SH-SY5Y (cell line): ENCODE measurements around the gene TMPRSS11D.

Experiments used
- GATA2 ChIP-seq: IDR thresholded peaks from 2 replicates; pipeline ENCODE4 v1.6.1; 2011; ENCODE audit warnings: mild to moderate bottlenecking, low read depth, low read length
- GATA3 ChIP-seq: IDR thresholded peaks from 2 replicates; pipeline ENCODE4 v1.6.1; 2011; ENCODE audit warnings: low read depth, mild to moderate bottlenecking, low read length, moderate library complexity

TMPRSS11D gene, protein sequence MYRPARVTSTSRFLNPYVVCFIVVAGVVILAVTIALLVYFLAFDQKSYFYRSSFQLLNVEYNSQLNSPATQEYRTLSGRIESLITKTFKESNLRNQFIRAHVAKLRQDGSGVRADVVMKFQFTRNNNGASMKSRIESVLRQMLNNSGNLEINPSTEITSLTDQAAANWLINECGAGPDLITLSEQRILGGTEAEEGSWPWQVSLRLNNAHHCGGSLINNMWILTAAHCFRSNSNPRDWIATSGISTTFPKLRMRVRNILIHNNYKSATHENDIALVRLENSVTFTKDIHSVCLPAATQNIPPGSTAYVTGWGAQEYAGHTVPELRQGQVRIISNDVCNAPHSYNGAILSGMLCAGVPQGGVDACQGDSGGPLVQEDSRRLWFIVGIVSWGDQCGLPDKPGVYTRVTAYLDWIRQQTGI

DNA sequence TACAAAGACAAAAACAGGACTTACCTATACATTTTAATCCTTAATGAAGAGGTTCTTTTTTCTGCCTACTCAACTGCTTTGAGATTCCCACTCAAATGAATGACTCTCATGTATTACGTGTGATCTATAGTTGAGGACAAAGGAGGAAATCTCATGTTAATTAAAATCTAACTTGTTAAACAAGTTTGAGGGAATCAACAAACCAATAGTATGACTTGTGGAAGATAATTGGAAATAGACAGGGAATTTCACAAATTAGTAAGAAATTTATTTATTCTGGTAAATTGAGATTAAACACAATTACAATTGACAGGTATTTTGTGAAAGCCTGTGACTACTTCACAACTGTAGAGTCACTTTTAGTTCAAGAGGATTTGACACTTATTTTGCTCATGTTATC is at the start of gene TMPRSS11D:
Gene TMPRSS11D, minus strand, starts transcription at position 101 of the 400 bp plus-strand sequence. Its CDS starts 69 bp downstream, at position 32.
- TF ChIP-seq GATA3 = no peak

DNA sequence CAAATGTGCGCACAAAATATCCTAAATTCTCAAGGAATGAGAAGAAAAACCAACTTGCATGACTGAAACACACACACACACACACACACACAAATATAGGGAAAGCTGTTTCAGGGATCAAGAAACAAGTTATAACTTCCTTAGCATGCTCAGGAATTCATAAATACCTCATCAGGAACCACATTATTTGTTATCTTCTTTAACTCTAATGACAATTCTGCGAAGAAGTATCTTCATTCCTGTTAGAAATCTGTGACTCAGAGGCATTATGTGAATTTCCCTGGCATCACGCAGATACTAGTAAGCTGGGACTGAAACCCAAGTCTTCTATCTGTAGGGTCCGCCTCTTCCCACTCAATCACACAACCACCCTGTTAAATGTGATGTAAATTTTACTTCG is 49.2 kb upstream of the TMPRSS11D start:
- TF ChIP-seq GATA3 (no peak), GATA2 (no peak)

DNA sequence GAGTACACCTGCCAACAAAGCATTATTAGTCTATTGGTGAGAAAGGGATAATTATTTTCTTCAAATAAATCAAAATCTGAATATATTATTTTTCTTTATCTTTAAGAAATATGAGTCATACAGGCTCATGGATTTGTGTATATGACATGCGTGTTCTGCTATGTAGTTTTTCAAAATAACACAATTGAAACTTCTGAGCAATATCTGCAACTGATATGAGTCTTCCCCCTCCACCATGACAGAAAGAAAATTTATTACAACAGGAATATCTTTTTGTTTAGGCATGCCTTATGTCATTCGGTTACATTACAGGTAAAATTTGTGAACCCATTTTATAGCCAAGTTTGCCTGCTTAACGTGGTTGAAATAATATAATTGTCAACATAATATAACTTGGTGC is 47.5 kb upstream of the TMPRSS11D start:
- no peak for TF ChIP-seq GATA2
- no peak for TF ChIP-seq GATA3

DNA sequence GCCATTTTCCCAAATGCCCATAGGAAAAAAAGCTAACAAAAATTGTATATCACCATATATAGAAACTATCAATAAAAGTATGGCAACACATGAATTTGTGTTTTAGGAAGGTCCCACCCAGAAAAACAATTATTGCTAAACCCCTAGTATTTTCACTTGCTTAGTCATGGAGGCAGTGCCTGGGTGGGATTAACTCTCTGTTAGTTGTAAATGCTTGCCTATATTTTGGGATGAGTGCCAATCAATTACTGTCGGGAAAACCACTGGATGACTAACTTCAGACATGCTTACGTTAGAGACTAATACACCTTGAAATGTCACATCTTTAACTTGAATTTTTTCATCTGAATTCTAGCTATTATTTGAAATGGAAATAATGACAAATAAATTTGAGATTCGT is 45.6 kb upstream of the TMPRSS11D start:
- TF ChIP-seq GATA2 (no peak), GATA3 (no peak)

DNA sequence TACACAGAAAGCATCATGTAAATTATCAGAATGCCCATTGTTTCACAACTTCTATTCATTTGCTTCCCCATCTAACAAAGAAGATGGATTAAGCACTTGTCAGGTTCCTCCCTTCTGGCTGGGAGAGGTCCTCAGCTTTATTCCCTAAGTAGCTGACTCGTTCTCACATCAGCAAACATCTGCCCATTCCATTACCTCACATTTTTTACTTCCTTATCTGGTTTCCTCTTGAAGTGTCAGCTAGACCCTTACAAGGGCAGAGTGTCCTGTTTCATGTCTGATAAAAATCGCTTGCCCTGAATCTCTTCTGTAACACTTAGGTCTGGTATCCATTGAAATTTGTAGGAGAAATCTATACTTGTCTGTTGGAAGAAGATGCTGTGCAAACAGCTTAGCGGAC is 44.7 kb upstream of the TMPRSS11D start:
- TF ChIP-seq GATA3 (no peak), GATA2 (no peak)

DNA sequence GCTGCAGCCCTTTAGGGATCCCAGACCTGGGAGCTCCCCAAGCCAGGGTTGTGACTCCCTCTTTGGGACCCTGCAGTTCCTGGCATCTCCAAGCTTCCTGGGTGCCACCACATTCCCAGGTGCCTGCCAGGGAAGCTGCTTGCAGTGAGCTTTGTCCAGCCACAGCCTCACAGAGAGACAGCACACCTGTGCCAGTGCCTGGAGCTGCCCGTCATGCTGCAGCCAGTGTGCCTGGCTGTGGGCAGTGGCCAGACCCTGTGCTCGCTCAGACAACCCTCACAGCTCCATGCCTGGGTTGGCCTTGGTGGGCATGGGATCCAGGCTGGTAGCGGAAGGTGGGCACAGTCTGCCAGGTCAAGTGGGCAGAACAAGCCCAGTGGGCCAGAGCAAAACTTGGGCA is 43.4 kb upstream of the TMPRSS11D start:
- TF ChIP-seq GATA3 (no peak), GATA2 (no peak)

DNA sequence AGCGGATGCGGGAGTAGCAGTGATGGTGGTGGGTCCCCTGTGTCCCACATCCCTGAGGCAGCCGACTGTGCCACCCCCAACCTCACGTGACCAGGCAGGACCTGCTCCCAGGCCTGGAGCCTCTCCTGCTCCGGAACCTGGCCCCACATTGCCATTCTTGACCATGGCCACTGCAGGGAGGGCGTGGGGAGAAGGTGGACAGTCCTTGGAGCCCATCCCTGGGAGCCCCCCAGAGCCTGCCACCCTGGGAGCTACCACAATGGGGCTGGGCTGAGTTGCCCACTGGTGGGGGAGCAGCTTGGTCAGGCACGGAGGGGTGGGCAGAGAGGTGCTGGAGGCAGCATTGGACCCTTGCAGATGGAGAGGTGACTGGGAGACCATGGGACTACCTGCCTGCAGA is 42.7 kb upstream of the TMPRSS11D start:
- TF ChIP-seq GATA2 = no peak
- no peak for TF ChIP-seq GATA3

DNA sequence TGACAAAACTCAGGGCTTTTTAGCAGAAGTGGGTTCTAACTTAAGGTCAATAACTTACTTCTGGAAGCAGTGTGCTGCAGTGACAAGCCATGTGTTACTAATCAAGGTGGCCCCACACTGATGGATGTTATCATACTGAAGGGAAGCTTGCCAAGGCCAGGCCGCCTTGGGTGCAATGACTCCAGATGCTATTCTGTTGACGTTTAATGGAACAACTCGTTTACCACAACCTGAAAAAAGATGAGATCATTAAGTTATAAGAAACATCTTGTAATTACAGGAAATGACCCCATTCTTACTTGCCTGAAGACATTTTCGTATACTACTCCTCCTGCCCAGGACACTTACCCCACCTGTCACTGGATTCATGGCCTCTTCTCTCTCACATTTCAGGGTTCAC is 38.9 kb upstream of the TMPRSS11D start:
- TF ChIP-seq GATA3 (no peak), GATA2 (no peak)

DNA sequence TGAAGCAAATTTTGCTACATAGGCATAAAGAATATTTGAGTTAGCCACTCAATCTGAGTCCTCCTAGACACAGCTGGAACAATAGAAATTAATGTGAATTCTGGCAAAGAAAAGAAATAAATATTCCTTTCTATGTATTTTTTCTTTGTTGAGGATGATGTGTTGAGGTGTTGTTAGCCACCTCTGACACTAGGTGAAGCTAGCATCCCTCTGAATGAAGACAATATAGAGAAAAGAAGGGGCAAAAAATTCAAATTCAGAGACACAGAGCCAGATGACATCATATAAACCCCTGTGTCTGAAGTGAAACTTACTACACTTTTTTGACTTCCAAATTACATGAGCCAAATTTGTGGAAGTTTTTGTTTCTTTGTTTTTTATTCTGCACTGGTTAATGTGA is 34.6 kb upstream of the TMPRSS11D start:
- TF ChIP-seq GATA3 (no peak), GATA2 (no peak)

DNA sequence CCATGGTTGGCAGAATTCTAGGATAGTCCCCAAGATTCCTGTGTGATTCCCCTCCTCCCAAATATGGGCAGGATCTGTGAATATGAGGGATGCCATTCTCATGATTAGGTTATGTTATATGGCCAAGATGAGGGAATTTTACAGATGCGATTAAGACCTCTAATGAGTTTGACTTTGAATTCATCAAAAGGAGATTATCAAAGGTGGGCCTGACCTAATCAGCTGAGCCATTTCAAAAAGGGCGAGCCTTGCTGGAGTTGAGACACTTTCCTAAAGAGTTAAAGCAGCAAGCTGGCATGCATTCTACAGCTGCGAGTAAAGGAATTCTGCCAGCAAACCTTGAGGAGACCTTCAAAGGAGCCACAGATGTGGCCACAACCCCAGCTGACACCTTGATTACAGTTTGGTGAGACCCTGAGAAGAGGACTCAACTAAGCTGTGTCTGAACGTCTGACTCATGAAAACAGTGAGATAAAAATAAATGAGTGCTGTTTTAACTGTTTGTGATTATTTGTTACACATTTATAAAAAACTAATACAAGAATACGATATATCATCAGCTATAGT is 31.7 kb upstream of the TMPRSS11D start:
- no peak for TF ChIP-seq GATA2

DNA sequence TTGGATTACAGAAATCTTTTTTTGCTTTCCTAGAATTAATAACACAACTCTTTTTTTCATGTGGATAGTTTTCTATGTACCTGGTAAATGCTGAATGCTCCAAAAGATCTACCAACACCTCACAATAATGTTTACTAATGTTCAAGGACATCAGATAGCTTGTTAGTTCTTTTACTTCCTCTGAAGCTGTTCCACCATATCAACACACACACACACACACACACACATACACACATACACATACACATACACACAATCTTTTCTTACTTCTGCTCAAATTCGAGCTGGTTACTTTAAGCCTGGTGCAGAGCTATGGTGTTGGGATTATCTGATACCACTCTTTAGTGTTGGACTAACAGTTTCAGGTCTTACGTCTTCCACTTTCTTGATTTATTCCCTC is 28.3 kb upstream of the TMPRSS11D start:
- TF ChIP-seq GATA3 = no peak
- TF ChIP-seq GATA2 = no peak

DNA sequence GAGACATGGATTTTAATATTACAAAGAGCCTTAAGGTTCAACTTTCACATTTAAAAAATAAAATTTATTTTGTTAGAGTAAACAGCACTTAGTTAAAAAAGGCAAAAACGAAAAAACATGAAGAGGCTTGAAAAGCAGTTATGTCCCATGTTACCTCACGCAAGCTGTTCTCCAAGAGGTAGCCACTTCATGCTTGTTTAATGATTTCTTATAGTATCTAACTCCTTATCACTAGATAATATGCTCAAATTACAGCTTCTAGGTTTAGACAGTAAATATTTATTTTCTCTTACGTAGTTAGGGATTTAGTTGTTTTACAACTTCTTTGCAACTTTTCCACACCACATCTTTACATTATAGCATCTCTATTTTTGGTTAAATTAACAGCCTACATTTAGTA is 27.8 kb upstream of the TMPRSS11D start:
- TF ChIP-seq GATA2 (no peak), GATA3 (no peak)

DNA sequence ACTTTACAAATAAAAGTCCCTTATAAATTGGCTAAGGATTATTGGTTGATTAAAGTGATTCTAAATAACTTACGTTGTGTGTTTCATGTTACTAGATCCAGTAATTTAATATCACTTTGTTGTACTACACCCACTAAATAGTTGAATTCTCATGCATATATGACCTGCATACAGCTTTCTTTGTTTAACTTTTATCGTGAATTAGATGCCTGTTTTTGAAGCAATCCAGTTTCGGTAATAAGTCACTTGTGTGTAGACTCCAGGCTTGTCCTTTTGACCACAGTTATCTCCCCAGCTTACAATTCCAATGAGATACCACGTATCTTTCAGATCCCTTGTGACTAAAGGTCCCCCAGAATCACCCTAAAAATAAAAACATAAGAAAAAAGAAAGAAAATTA is 27.3 kb upstream of the TMPRSS11D start:
- no peak for TF ChIP-seq GATA2
- no peak for TF ChIP-seq GATA3

DNA sequence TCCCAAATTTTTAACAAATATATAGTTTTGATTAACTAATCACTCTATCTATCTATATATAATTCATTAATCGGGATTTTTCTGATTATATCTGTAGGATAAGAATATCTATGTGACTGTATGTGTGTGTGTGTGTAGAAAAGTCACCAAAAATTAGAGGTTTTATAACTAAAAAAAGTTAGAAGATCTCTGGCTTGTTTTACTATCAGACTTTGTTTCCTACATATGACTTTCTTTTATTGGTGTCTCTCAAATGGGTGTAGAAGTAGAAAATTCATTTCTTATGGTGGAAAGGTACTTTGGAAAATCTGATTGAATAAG is 26.7 kb upstream of the TMPRSS11D start:
- no peak for TF ChIP-seq GATA2
- TF ChIP-seq GATA3 = no peak

DNA sequence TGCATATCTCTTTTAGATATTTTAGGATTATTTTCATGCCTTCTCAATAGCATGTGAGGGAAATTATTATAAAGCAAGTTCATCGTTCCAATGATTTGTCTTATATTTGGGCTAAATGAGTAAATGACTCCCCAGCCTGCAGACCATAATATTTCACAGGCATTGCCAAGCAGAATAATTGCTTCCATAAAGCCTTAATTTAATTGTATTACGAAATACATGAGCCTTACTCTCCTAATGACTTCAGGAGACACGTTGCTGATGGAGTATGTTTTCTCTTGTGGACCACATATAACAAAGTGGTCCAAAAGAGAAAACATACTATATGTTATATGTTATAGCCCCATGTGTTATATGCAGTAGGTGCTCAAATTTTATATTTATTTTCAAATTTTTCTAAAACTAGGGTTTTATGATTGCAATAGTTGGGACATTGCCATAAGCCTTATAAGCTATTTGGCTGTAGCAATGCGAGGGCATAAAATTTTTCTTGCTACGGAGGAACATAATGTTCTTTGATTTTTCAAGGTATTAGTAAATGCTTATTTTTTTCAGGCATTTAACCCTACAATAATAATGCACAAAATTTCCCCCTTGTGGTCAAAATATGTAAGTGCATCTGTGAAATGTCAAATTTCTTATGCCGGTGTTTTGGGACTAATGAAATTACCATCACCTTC is 26.2 kb upstream of the TMPRSS11D start:
- TF ChIP-seq GATA3 (no peak), GATA2 (no peak)
